Measurements from ENCODE around the gene MTAP. TPM values are rescaled to one million over a fixed set of nuclear protein-coding genes. Genes with fewer than 3 reads are reported as not detected.

The MTAP gene
- total and polyA plus RNA-seq, 11 donors: 5.4 to 27.3 (median 18.1) TPM

GRCh38 chr9:21889673-21890072, 87.2 kb downstream of the MTAP start:
- H3K27ac ChIP-seq: no peak overlapping the region
- H3K27me3 ChIP-seq: no peaks in the 10 kb centered on the region
- no peak for DNase-seq
- H3K4me3 ChIP-seq: no peak overlapping the region
- WGBS, 4 donors: 92 to 100% (median 99%) methylated on average over 1 of the region's 1 CpG
- no peak for TF ChIP-seq CTCF (IDR thresholded peaks at IDR 0.05)
- TF ChIP-seq POLR2A (IDR thresholded peaks at IDR 0.05): no peak
- peaks cover 0 to 19% (median 6%) of the 10 kb centered on the region in 9 donors for H3K36me3 ChIP-seq
- no peak for ATAC-seq
- intact Hi-C loops (cut with DNase I): loop anchor here in 1 of 10 donors (10.0 kb wide), 1 partner anchor 55 kb away; no protein-coding TSS in a partner anchor
- H3K9me3 ChIP-seq: peaks cover 0 to 36% (median 10%) of the 10 kb centered on the region in 12 donors
- no peaks in the 10 kb centered on the region for H3K4me1 ChIP-seq

- ATAC-seq (no peak), DNase-seq (no peak)
- TF ChIP-seq CTCF (IDR thresholded peaks at IDR 0.05) (no peak), POLR2A (IDR thresholded peaks at IDR 0.05) (no peak)
- H3K27ac ChIP-seq: no peak overlapping the region
- WGBS, 4 donors: 96 to 98% (median 96%) methylated on average over 5 of the region's 5 CpGs
- H3K4me3 ChIP-seq: no peak overlapping the region
- no peaks in the 10 kb centered on the region for H3K27me3 ChIP-seq
- H3K4me1 ChIP-seq: no peaks in the 10 kb centered on the region
- intact Hi-C loops (cut with DNase I): no loop called here
- peaks cover 0 to 38% (median 10%) of the 10 kb centered on the region in 12 donors for H3K9me3 ChIP-seq
- H3K36me3 ChIP-seq: peaks cover 0 to 19% (median 6%) of the 10 kb centered on the region in 9 donors
Measured at GRCh38 chr9:21890696-21891095, 88.3 kb downstream of the MTAP start.

GRCh38 chr9:21901546-21901945, 99.1 kb downstream of the MTAP start:
- H3K4me3 ChIP-seq: no peak overlapping the region
- H3K4me1 ChIP-seq: no peaks in the 10 kb centered on the region
- no peak for DNase-seq
- H3K27ac ChIP-seq: no peak overlapping the region
- no peaks in the 10 kb centered on the region for H3K27me3 ChIP-seq
- no peak for ATAC-seq
- no peak for TF ChIP-seq POLR2A (IDR thresholded peaks at IDR 0.05)
- no peak for TF ChIP-seq CTCF (IDR thresholded peaks at IDR 0.05)
- peaks cover 0 to 73% (median 17%) of the 10 kb centered on the region in 12 donors for H3K9me3 ChIP-seq
- no peaks in the 10 kb centered on the region for H3K36me3 ChIP-seq
- intact Hi-C loops (cut with DNase I): no loop called here
- 92 to 98% (median 96%) methylated on average over 1 of the region's 1 CpG for WGBS, 4 donors

- Histone ChIP-seq H3K36me3 (no peaks in the 10 kb centered on the region), H3K9me3 (peaks cover 0 to 73% (median 19%) of the 10 kb centered on the region in 12 donors), H3K4me3 (no peak overlapping the region), H3K27ac (no peak overlapping the region), H3K27me3 (no peaks in the 10 kb centered on the region), H3K4me1 (no peaks in the 10 kb centered on the region)
- no peak for DNase-seq
- intact Hi-C loops (cut with DNase I): no loop called here
- TF ChIP-seq POLR2A (IDR thresholded peaks at IDR 0.05): no peak
- no peak for TF ChIP-seq CTCF (IDR thresholded peaks at IDR 0.05)
- ATAC-seq: no peak
- 19 to 65% (median 62%) methylated on average over 1 of the region's 1 CpG for WGBS, 4 donors
Measured at GRCh38 chr9:21902136-21902535, 99.7 kb downstream of the MTAP start.
